A673 (cell line): ENCODE data around the gene MKNK1. TPM values are rescaled to one million over a fixed set of nuclear protein-coding genes. Genes with fewer than 3 reads are reported as not detected.

Experiments used
- BruUV-seq: library from RNA; stranded (reverse); fragments of 400-500 nt; replicated peaks from 2 replicates; lab custom pipeline; 2021; lab: Mats Ljungman, UMichigan
- CTCF ChIA-PET: fragments of 300-600 bp; sonication (Branson Sonifier 250); formaldehyde crosslinking; loops from one replicate; lab custom pipeline; 2022; ENCODE audit warnings: antibody characterized with exemption; lab: Charles Lee
- POLR2A ChIA-PET: fragments of 300-600 bp; sonication (Branson Sonifier 250); formaldehyde crosslinking; loops from one replicate; lab custom pipeline; 2022; ENCODE audit warnings: antibody characterized with exemption; ENCODE audit not compliant: low non-redundant PET; lab: Charles Lee
- DNase-seq: peaks from one replicate; pipeline ENCODE4 v3.0.0-alpha.2; 2015; ENCODE audit warnings: low spot score
- H3K27ac ChIP-seq: fragments of 200-600 bp; sonication (generic); 2 replicates; pipeline ENCODE4 v1.5.1; 2016; ENCODE audit warnings: mixed run types, low read depth, mild to moderate bottlenecking, mixed read lengths, antibody characterized with exemption, low read length; ENCODE audit not compliant: poor library complexity, severe bottlenecking
- H3K27me3 ChIP-seq: fragments of 200-600 bp; sonication (generic); replicated peaks from 2 replicates; pipeline ENCODE4 v1.6.1; 2017; ENCODE audit warnings: mixed run types, low read depth, mild to moderate bottlenecking, mixed read lengths, antibody characterized with exemption, low read length; ENCODE audit not compliant: insufficient read depth, poor library complexity
- H3K36me3 ChIP-seq: fragments of 200-600 bp; sonication (generic); 2 replicates; pipeline ENCODE4 v1.6.1; 2016; ENCODE audit warnings: mixed run types, mild to moderate bottlenecking, mixed read lengths, antibody characterized with exemption, low read length; ENCODE audit not compliant: insufficient read depth, poor library complexity, severe bottlenecking
- H3K4me1 ChIP-seq: fragments of 200-600 bp; sonication (generic); 2 replicates; pipeline ENCODE4 v1.6.1; 2017; ENCODE audit warnings: mixed run types, mild to moderate bottlenecking, mixed read lengths, antibody characterized with exemption, low read length; ENCODE audit not compliant: insufficient read depth, poor library complexity, severe bottlenecking
- H3K4me3 ChIP-seq: fragments of 200-600 bp; sonication (generic); 2 replicates; pipeline ENCODE4 v1.5.1; 2016; ENCODE audit warnings: low read depth, mixed run types, mild to moderate bottlenecking, mixed read lengths, low read length; ENCODE audit not compliant: poor library complexity, severe bottlenecking
- H3K9me3 ChIP-seq: fragments of 200-600 bp; sonication (generic); 2 replicates; pipeline ENCODE4 v1.6.1; 2016; ENCODE audit warnings: mixed run types, low read depth, mild to moderate bottlenecking, mixed read lengths, antibody characterized with exemption, low read length; ENCODE audit not compliant: poor library complexity, severe bottlenecking
- CTCF ChIP-seq: fragments of 300-800, 200-600 bp; sonication (generic); conservative IDR thresholded peaks from 2 replicates; pipeline ENCODE4 v1.5.1; 2017; ENCODE audit warnings: low read depth, mild to moderate bottlenecking, antibody characterized with exemption, low read length, moderate library complexity, mixed read lengths
- EZH2 ChIP-seq: fragments of 200-600 bp; sonication (generic); IDR thresholded peaks from 2 replicates; pipeline ENCODE4 v1.6.1; 2017; ENCODE audit warnings: borderline replicate concordance, low read depth, mild to moderate bottlenecking, mixed read lengths, antibody characterized with exemption, low read length; ENCODE audit not compliant: poor library complexity, severe bottlenecking
- intact Hi-C: fragments of 100-400 bp; cut with micrococcal nuclease; formaldehyde crosslinking; loops from one replicate; pipeline ENCODE4 v1.10.0; 2022; ENCODE audit not compliant: unreplicated experiment
- total RNA-seq: library from RNA; stranded (reverse); gene quantifications from 2 replicates; pipeline ENCODE4 v1.2.3, GENCODE V29; 2021

MKNK1 gene
- total RNA-seq, 1 experiment from 2014 or later: 22.7 TPM

GRCh38 chr1:46533179-46533864 lies 70.7 kb downstream of the MKNK1 start:
- H3K36me3 ChIP-seq: no peaks in the 10 kb centered on the region
- TF ChIP-seq CTCF (no peak), EZH2 (peak; percentile 68)
- DNase-seq: peak; percentile 52
- no peaks in the 10 kb centered on the region for H3K9me3 ChIP-seq
- POLR2A ChIA-PET: no interaction called here
- peaks cover 61% of the 10 kb centered on the region for H3K27me3 ChIP-seq
- no peaks in the 10 kb centered on the region for H3K4me1 ChIP-seq
- intact Hi-C loops: no loop called here
- H3K4me3 ChIP-seq: peak overlapping the region; percentile 30
- no TSS peak for BruUV-seq
- no peak overlapping the region for H3K27ac ChIP-seq
- CTCF ChIA-PET: interaction anchor here (0.7 to 1.0 kb wide), 7 partner anchors 9 to 192 kb away, joined by 3 to 5 read pairs (median 3); no protein-coding TSS in a partner anchor

GRCh38 chr1:46532498-46533178 lies 71.4 kb downstream of the MKNK1 start:
- no peaks in the 10 kb centered on the region for H3K9me3 ChIP-seq
- TF ChIP-seq CTCF: peak; percentile 75
- no peak for TF ChIP-seq EZH2
- peak overlapping the region; percentile 30 for H3K4me3 ChIP-seq
- DNase-seq: peak; percentile 62
- H3K27me3 ChIP-seq: peaks cover 61% of the 10 kb centered on the region
- ChIA-PET CTCF (interaction anchor here (0.7 to 1.0 kb wide), 7 partner anchors 10 to 192 kb away, joined by 3 to 5 read pairs (median 3); no protein-coding TSS in a partner anchor), POLR2A (no interaction called here)
- no TSS peak for BruUV-seq
- H3K27ac ChIP-seq: no peak overlapping the region
- H3K36me3 ChIP-seq: no peaks in the 10 kb centered on the region
- intact Hi-C loops: no loop called here
- H3K4me1 ChIP-seq: no peaks in the 10 kb centered on the region

GRCh38 chr1:46532095-46532494 lies 72.0 kb downstream of the MKNK1 start:
- no peaks in the 10 kb centered on the region for H3K9me3 ChIP-seq
- no peaks in the 10 kb centered on the region for H3K4me1 ChIP-seq
- no peaks in the 10 kb centered on the region for H3K36me3 ChIP-seq
- H3K4me3 ChIP-seq: no peak overlapping the region
- intact Hi-C loops: no loop called here
- no TSS peak for BruUV-seq
- H3K27ac ChIP-seq: no peak overlapping the region
- ChIA-PET POLR2A (no interaction called here), CTCF (no interaction called here)
- TF ChIP-seq EZH2 (no peak), CTCF (no peak)
- DNase-seq: no peak
- H3K27me3 ChIP-seq: peaks cover 55% of the 10 kb centered on the region
